HG03575 (cell line): Measurements from ENCODE around the gene ICOS.

Source experiments
- ATAC-seq: cut with Tn5 transposase; IDR thresholded peaks from one replicate; pipeline ENCODE4 v1.9.1; 2021; ENCODE audit not compliant: unreplicated experiment, insufficient number of reproducible peaks, low FRiP score; ENCODE audit errors: extremely low read depth

Gene ICOS

GRCh38 chr2:203997980-203998809 is 61.6 kb downstream of the ICOS start:
- no peak for ATAC-seq

- no peak for ATAC-seq
Observed at GRCh38 chr2:203999835-204000234, 63.3 kb downstream of the ICOS start.

DNA sequence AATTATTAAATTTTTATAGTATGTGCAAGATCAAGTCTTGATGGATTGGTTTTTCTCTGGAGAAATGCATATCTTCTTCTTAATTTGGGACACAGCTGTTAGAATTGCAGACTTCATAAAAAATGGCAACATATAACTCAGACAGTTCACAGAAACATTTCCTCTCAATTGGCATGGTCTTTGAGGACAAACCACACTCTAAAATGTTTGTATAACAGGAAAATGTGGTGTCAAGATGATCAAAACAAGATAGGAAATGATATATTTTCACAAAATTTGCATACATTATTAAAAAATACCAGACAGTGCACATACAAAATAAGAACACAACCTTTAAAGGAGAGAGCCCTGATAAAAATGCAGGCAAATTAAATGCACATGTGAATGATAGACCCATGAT is 63.9 kb downstream of the ICOS start:
- no peak for ATAC-seq

GRCh38 chr2:204003276-204003990 is 66.9 kb downstream of the ICOS start:
- no peak for ATAC-seq

DNA sequence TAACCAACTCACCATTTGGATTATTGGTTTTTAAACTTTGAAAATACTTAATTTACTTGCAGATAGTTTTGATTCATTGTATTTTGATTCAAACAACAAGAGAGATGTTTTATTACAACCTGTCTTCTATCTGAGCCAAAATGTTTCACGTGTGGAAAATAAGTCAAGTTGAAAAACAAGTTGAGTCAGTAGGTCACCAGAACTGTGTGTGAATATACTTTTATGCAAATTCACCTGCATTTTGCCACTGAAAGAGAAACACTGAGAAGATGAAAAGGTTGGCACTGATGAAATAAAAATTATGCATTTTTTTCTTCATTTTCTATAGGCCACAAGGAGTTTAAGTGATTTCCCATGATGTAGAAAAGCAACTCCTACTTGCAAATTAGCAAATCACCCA is 68.3 kb downstream of the ICOS start:
- no peak for ATAC-seq

DNA sequence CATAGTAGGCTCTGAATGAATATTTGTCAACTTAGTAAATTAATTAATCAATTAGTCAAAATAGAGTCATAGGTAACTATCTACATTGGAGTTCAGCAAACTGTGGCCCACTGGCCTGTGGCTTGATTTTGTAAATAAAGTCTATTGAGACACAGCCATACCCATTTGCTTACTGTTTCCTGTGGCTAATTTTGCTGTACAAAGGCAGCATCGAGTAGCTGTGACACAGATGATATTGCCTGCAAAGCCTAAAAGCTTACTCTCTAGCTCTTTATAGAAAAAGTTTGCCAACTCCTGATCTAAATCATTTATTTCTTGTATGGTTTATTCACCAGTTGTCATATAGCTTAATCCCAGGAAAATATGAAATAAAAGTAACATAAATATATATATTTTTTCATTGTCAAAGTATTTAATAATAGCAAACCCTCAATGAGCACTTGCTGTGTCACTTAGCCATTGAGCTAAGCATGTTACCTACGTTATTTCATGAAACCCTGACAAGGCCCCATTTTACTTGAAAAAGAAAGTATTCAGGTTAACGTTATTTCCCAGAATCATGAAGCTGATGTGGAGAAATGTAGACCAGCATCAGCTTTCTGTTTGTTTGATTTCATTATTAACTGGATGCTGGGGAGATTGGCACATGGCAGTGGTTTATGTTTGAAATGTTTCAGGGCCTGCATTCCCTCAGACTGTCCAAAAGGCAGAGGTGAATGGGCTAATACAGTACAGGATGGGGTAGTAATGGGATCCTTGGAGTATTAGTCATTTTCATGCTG is 69.6 kb downstream of the ICOS start:
- ATAC-seq: no peak

GRCh38 chr2:204008352-204008751 is 71.8 kb downstream of the ICOS start:
- ATAC-seq: no peak

GRCh38 chr2:204010628-204011560 is 74.3 kb downstream of the ICOS start:
- ATAC-seq: no peak
